ENCODE results near the gene C16orf86. TPM values are rescaled to one million over a fixed set of nuclear protein-coding genes. Genes with fewer than 3 reads are reported as not detected.

Gene C16orf86
- total RNA-seq, 1 experiment from 2014 or later, result 0.79 TPM

DNA sequence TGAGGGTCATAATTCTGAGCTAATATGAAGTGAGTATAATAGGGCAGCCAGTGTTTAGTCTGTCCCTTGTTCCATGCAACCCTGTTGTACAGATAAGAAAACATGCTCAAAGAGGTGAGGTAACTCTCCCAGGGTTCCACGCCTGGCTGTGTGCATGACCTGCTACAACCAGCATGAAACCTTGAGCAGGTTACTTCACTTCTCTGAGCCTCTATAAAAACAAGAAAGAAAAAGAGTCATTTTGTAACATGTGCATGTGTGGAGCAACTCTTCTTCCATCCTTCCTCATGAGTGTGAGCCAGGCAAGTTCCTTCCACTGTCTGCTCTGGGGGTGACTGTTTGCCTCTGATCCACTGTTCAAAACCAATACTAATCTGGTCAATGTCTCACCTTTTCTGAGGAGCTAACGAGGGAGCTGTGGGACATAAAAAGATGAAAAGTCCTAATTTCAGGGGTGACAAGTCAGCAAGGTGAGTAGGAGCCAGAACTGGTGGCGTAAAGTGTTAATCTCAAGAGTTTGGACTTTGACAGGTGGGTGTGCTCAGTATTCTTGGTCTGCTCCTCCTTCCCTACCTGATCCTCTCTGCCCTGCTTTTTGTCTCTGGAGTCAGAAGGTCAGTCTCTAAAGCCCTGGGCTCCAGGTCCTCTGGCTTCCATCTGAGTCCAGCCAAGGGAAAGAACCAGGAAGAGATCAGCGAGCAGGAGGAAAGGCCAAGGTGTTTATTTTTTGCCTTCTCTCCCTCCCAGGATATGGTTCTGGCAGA is 31.0 kb downstream of the C16orf86 start:
- H3K9me3 ChIP-seq (ENCODE audit: control insufficient read depth in 1 of 2, insufficient read depth in 1 of 2, low read depth in 1 of 2, low read length in 2 of 2), result peaks cover 0 to 5% of the 10 kb centered on the region in 2 experiments; a peak in 1 of 4 replicates
- H2AFZ ChIP-seq (ENCODE audit: low read depth, low read length, poor library complexity, severe bottlenecking), result no peak overlapping the region
- H3K4me1 ChIP-seq (ENCODE audit: control insufficient read depth in 1 of 2, insufficient read depth in 2 of 2, low read length in 2 of 2), result no peaks in the 10 kb centered on the region
- no peak for TF ChIP-seq EZH2phosphoT487 (IDR thresholded peaks at IDR 0.05; ENCODE audit: borderline replicate concordance)
- TF ChIP-seq YY1 (IDR thresholded peaks at IDR 0.05; ENCODE audit: extremely low read depth, insufficient replicate concordance, low read depth, low read length), result no peak
- TF ChIP-seq, protein P1, sequence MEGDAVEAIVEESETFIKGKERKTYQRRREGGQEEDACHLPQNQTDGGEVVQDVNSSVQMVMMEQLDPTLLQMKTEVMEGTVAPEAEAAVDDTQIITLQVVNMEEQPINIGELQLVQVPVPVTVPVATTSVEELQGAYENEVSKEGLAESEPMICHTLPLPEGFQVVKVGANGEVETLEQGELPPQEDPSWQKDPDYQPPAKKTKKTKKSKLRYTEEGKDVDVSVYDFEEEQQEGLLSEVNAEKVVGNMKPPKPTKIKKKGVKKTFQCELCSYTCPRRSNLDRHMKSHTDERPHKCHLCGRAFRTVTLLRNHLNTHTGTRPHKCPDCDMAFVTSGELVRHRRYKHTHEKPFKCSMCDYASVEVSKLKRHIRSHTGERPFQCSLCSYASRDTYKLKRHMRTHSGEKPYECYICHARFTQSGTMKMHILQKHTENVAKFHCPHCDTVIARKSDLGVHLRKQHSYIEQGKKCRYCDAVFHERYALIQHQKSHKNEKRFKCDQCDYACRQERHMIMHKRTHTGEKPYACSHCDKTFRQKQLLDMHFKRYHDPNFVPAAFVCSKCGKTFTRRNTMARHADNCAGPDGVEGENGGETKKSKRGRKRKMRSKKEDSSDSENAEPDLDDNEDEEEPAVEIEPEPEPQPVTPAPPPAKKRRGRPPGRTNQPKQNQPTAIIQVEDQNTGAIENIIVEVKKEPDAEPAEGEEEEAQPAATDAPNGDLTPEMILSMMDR (IDR thresholded peaks at IDR 0.05 in 2 of 3, conservative IDR thresholded peaks at IDR 0.05 in 1 of 3; ENCODE audit: borderline replicate concordance in 1 of 3, insufficient read depth in 1 of 3, low read depth in 2 of 3, low read length in 2 of 3), result no peak
- no peak for TF ChIP-seq JUND (IDR thresholded peaks at IDR 0.05)
- TF ChIP-seq, protein P2, sequence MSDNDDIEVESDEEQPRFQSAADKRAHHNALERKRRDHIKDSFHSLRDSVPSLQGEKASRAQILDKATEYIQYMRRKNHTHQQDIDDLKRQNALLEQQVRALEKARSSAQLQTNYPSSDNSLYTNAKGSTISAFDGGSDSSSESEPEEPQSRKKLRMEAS (IDR thresholded peaks at IDR 0.05), result no peak
- TF ChIP-seq CEBPB (IDR thresholded peaks at IDR 0.05; ENCODE audit: low read depth), result no peak
- no peak for TF ChIP-seq RAD21 (IDR thresholded peaks at IDR 0.05; ENCODE audit: low read depth)
- no peak for TF ChIP-seq SRF (IDR thresholded peaks at IDR 0.05; ENCODE audit: low read depth)
- no peak for TF ChIP-seq ELF1 (IDR thresholded peaks at IDR 0.05; ENCODE audit: borderline replicate concordance, low read depth)
- TF ChIP-seq, protein P3, sequence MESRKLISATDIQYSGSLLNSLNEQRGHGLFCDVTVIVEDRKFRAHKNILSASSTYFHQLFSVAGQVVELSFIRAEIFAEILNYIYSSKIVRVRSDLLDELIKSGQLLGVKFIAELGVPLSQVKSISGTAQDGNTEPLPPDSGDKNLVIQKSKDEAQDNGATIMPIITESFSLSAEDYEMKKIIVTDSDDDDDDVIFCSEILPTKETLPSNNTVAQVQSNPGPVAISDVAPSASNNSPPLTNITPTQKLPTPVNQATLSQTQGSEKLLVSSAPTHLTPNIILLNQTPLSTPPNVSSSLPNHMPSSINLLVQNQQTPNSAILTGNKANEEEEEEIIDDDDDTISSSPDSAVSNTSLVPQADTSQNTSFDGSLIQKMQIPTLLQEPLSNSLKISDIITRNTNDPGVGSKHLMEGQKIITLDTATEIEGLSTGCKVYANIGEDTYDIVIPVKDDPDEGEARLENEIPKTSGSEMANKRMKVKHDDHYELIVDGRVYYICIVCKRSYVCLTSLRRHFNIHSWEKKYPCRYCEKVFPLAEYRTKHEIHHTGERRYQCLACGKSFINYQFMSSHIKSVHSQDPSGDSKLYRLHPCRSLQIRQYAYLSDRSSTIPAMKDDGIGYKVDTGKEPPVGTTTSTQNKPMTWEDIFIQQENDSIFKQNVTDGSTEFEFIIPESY (IDR thresholded peaks at IDR 0.05; ENCODE audit: extremely low read depth, insufficient replicate concordance, low read length), result no peak
- no peak for TF ChIP-seq ZFX (IDR thresholded peaks at IDR 0.05)
- ATAC-seq (no peak), DNase-seq (ENCODE audit: low read depth, low spot score) (no peak)
- peaks cover 34% of the 10 kb centered on the region for H3K79me2 ChIP-seq (ENCODE audit: insufficient read depth, low read length)
- H3K27me3 ChIP-seq (ENCODE audit: insufficient read depth, low read length), result no peaks in the 10 kb centered on the region
- intact Hi-C loops (cut with micrococcal nuclease), result no loop called here
- RAD21 ChIA-PET (ENCODE audit: low non-redundant PET in 1 of 2, low total read pairs in 2 of 2, uncharacterized antibody in 2 of 2, unreplicated experiment in 2 of 2), result no interaction called here
- no TSS peak for BruUV-seq (replicated peaks)
- POLR2A ChIA-PET, result no interaction called here
- no peaks in the 10 kb centered on the region for H3K9me2 ChIP-seq (ENCODE audit: insufficient read depth)
- no peak overlapping the region for H3K27ac ChIP-seq (ENCODE audit: low read depth, low read length)
- no peak overlapping the region for H3K4me3 ChIP-seq (replicated peaks in 1 of 2; ENCODE audit: low read depth in 1 of 2, low read length in 2 of 2)
- no peak overlapping the region for H3K4me2 ChIP-seq (ENCODE audit: low read length)
- no peaks in the 10 kb centered on the region for H3K36me3 ChIP-seq (ENCODE audit: control insufficient read depth in 1 of 2, insufficient read depth in 2 of 2, low read length in 2 of 2)
- no peak overlapping the region for H3K9ac ChIP-seq (ENCODE audit: low read length)
- CTCF ChIA-PET, result no interaction called here
- no peaks in the 10 kb centered on the region for H4K20me1 ChIP-seq (ENCODE audit: insufficient read depth)

Measured in HCT116 (cell line).